DMS53 treated with DMSO at 0.1 percent for 48 hours (cell line): ENCODE measurements around the gene SOX9.

Experiments used
- DNase-seq: peaks from one replicate; lab custom pipeline; 2025; ENCODE audit not compliant: unreplicated experiment; lab: John Stamatoyannopoulos, UW

SOX9 gene

DNA sequence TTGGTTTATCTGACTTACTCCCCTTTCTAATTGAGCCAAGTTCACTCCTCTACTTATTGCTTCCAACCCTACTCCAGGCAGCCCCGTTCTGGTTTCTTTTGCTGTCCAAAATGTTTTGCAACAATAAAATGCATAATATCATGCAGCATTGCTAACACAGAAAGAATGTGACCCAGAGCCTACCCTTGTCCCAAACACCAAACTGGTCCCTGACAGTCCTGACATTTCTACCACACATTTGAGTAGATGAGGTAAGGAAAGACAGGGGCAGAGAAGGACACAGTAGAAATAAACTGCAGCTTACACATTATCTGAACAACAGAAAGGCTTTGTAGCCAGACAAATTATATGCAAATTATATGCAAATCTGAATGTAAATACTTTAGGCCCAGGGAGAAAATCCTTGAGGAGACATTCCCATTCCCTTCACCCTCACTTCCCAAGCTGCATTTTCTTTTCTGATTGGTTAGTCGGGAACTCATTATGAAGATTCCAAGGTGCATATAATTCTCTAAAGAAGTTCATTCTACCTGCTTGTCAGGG, 31.6 kb downstream of the SOX9 start:
- no peak for DNase-seq

DNA sequence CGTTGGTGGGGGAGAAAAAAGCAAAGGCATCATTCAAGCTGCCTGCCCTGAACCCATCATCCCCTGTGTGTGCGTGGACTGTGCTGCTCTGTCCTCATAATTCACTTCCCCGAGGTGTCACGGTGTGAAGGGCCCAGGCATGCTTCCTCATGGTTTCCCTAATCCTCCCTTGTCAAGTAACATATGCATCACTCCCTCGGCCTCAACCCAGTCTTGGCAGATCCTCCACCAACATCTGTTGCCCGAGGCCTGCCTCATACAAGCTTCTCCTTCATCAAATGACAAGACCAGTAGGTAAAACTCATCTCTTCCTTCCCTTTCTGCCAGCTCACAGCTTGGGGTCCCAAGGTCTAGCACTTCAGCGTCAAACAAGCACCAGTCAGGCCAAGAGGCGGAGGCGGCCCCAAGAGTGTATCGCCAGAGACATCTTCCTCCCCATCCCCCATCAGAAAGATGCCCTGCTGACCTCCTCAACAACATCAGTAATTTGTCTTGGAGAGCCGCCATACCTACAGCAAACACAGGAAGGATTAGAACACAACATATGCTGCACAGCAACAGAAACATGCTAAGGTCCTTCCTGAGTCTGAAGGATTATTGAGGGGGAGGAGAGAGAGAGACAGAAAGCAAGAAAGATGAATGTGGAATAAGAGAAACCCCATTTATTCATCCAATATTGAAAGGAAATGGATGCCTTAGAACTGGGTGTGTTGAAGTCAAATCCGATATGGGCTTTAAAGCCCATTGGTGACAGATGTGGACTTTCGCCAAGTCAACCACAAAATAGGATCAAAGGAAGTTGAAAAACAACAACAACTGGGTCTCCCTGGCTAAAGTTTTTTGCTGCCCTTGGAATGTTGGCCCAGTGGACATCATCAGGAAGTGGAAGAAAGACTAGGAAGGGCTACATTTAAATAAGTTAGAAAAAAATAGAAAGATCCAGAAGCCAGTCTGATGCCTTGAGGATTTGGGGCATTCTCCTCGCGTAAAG, 38.4 kb downstream of the SOX9 start:
- no peak for DNase-seq

DNA sequence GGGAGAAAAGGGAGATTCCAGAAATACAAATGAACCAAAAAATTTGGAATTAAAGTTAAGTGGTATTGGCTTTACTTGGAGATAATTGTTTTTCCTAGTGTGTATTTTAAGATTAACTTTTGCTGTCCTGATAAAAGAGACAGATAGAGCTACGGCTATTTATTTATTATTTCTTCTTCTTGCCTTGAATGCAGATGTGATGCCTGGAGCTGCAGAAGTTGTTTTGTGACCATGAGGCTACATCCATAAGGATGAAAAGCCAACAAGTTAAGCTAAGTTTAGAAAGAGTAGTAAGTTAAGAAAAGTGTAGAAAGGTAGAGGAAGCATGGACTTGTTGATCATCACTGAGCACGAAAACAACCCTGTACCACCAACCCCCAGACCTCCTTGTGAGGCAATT, 41.7 kb downstream of the SOX9 start:
- no peak for DNase-seq

DNA sequence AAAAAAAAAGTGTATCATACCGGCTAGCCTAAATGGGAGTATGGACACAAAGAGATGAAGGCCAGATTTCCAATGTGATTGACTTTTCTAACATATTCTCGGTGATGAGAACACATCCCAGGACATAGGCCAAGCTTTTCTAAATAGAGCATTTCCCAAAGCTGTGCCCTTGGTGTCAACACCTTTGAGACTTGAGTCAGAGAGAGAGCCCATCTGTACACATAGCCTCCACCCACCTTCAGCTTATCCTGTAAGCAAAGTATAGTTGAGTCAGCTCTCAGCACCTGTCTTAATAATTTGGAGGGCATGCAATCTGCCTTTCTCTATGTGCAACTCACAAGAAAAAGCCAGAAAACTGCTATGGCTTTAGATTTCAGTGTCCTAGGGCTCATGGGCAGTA, 42.7 kb downstream of the SOX9 start:
- no peak for DNase-seq

DNA sequence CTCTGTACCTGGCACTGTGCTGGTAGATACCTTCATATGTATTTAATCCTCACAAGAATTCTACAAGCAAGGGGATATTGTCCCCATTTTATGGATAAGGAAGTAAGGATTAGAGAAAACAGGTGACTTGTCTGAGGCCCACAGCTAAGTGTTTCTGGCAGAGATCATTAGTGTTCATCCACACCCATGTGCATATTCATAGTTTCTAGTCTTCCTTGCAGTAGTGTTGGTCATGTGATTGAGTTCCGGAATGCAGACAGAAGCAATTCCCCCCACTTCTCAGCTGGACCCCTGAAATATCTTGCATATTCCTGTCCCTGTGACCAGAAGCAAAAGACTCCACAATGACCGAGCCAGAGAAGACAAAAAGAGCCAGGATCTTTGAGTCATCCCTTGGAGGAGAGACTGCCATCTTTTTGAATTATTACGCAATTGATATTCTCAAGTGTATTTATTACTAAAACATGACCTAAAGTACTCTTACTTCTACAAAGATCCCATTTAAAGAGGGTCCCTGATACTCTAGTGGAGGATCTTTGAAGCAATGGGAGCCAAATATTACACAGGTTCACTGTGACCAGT, 43.4 kb downstream of the SOX9 start:
- DNase-seq, result no peak

DNA sequence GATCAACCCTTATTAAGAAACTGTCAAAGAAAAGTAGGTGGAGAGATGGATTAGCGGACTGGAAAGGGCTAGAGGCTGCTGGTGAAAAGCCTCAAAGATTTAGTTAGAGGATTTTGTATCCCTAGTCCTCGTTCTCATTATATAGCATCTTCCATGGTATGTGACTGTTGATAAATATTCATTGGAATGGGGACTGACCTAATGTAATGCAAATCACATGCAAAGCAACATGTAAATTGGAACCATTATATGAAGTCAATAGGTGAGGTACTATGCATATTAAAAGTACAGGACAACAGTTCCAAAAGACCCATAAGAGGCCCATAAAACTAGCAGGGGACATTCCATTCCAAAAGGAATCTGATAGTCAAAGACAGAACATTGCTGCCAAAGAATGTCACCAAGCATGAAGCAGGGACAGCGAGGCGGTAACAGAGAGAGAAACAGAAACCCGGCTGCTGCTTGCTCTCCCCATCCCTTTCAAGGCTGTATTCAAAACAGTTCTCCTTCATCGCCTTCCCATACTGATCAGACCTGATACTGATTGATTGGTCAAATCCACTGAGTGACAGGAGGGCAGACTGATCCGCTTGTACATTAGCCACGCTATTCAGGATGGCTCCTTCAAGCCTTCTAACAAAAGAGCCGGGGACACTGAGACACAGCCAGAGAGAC, 44.5 kb downstream of the SOX9 start:
- DNase-seq, result no peak

DNA sequence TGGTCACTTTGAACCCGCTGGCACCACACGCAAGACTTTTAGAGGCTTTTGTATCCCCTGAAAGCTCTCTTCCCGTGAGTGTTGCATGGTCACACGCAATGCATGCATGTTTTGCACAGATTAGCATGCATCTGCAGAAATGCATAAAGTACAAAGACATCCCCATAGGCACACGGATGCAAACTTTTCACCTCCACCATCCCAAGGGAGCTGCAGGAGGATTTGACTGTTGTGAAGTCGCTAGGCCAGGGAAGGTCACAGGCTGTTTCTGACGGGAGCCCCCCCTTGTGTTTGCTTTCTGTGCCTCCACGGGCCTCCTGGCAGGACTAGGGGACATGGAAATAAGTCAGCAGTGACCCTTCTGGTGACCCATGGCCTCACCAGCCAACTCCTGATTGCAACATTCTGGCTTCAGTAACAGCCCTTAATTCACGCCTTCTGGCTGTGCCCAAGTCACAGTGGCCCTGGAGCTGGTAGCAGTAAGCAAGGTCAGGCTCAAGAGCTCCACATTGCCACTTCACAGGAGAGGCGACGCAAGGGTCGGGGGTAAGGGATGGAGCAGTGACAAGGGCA, 45.1 kb downstream of the SOX9 start:
- no peak for DNase-seq

DNA sequence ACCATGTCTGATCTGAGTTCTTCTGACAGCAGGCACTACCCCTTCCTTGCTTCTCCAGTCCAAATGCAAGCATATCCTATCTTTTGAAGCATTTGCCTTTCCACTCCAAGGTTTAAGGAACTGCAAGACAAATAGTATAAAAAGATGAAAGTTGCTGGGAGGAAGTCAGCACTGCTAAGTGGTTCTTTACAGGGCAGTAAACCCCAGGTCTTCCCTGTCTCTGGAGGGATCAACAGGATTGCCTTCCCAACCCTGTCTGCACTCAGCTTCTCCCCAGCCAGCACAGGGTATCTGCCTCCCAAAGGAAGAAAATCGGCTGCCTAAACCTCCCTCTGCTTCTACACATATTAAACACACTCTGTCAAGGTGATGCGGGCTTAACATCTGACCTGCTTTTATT, 46.8 kb downstream of the SOX9 start:
- no peak for DNase-seq

DNA sequence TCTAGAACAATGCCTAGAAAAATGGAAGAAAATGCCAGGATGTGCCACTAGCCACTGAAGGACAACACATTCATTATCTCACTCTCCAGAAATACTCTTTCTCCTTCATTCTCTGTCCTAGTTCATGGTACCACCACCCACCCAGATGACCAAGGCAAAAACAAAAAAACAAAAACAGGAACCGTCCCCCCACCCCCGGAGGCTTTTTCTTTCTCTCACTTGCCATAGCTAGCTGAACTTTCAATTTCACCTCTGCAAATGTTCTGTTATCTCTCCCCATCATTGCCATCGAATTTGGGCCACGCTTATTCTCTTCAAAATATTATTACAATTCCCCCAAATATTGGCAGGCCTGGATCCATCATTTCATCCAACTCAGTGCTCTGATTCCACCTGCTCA, 49.0 kb downstream of the SOX9 start:
- DNase-seq, result no peak

DNA sequence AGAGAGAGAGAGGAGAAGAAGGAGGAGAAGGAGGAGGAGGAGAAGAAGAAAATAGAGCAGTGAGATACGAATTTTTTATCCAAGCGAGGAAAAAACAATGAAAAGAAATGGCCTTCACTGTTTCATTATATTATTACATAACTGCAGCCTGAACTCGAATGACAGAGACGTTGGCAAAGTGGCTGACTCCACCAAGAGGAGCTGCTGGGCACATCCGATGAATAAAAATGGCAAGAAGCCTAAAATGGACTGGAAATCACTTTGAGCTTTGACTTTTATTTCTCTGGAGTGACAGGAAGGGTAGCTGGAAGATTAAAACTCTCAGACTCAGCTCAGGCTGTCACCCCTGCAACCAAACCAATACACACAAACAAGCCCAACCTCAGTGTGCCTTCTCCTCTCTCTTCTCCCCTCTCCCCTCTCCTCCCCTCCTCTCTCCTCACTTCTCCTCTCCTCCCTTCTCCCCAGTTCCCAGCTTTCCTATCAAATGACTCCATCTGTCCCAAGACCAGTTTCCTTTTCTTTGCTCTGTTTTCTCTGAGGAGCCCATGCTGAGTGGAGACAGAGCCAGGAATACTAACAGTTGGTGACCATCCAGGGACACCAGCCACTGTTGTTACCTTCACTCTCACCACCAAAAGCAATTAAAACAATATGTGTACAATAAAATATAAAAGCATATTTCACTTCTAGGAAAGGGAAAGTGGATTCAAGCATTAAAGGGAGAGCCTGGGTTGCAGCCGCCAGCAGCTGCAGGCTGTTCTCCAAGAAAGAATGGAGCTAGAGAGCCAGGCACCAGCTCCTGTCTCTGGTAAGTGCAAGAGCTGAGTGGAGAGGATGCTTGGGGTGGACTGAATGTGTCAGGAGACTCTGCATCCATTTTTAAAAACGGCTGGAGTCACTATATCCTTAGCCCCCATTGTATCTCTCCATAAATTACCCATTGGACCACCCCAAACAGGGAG, 51.2 kb downstream of the SOX9 start:
- DNase-seq, result no peak

DNA sequence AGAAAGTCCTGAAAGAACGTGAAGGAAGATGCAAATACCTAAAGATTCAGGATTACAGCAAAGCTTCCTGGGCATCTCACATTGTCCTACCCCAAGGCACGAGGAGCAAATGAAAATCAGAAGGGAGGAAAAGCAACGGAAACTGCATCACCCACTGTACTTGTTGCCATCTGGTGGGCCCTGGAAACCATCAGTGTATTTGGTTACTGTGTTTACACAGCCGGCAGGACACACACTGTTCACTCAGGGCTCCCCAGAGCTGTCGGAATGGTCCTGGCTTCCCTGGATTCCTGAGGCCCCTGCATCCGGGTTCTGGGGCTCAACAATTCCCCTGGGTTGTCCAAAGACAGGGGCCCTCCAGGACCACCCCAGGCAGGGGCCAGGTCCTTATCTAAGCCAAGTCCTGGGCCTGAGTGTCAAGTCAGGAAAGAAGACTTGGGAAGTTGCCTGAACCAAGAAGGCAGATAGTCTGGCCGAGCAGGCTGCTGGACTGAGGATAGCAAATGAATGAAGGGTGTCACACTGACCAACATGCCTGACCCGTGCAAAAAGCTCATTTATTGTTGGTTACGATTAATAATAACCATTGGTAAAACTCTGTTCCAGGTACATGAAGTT, 52.8 kb downstream of the SOX9 start:
- peak; percentile 76 for DNase-seq

DNA sequence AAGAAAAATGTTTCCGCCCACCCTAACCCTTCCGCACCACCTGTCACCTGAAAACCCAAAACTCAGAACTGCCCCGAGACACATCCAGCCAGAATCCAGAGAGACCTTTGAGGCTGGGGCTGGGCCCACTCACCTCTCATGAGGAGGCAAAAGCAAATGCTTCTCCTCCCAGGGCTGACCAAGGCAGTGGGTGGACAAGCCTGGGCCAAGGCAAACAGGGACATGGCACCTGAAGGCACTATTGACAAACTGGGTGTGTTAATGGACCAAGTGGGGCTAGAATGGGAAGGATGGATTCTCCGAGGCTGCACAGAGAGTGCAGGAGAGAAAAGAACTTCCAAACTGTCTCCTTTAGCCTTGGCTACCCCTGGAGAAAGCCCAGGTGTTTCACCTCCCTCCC, 54.4 kb downstream of the SOX9 start:
- no peak for DNase-seq
